NB4 (cell line): ENCODE data around the gene PEG3.
"Not testable (repeated sequence)": the region's sequence is repeated elsewhere in the genome, so short reads cannot be mapped to it uniquely, and the experiment has no call there.

Experiments used
- DNase-seq: peaks from one replicate; pipeline ENCODE4 v3.0.0; 2010; ENCODE audit warnings: low read depth
- H3K4me3 ChIP-seq: one replicate; pipeline ENCODE4 v1.5.1; 2011; ENCODE audit warnings: mild to moderate bottlenecking, low read depth, low read length, moderate library complexity
- CTCF ChIP-seq: IDR thresholded peaks from one replicate; pipeline ENCODE4 v1.5.1; 2012; ENCODE audit warnings: low read depth, low read length
- MAX ChIP-seq: IDR thresholded peaks from 2 replicates; pipeline ENCODE4 v1.6.1; 2011; ENCODE audit warnings: low read depth, low read length
- MYC ChIP-seq: IDR thresholded peaks from 2 replicates; pipeline ENCODE4 v1.6.1; 2011; ENCODE audit warnings: low read depth, low read length
- POLR2A ChIP-seq: IDR thresholded peaks from 2 replicates; pipeline ENCODE4 v1.6.1; 2011; ENCODE audit warnings: mild to moderate bottlenecking; ENCODE audit not compliant: insufficient read length; ENCODE audit errors: extremely low read depth

Gene PEG3

GRCh38 chr19:56864443-56865125 is 24.1 kb upstream of the PEG3 start:
- TF ChIP-seq MAX = no peak
- TF ChIP-seq POLR2A = no peak
- no peak for TF ChIP-seq MYC
- no peak for TF ChIP-seq CTCF
- DNase-seq = no peak
- H3K4me3 ChIP-seq = no peak overlapping the region

- TF ChIP-seq MAX (no peak), POLR2A (no peak), CTCF (no peak), MYC (no peak)
- no peak overlapping the region for H3K4me3 ChIP-seq
- DNase-seq = no peak
These were observed 22.2 kb upstream of the PEG3 start for GRCh38 chr19:56862741-56863140.

- DNase-seq, H3K4me3 ChIP-seq: not testable (repeated sequence)
These were observed 19.9 kb upstream of the PEG3 start for GRCh38 chr19:56860409-56860808.

- TF ChIP-seq MYC = no peak
- no peak for TF ChIP-seq MAX
- no peak for TF ChIP-seq CTCF
- no peak for TF ChIP-seq POLR2A
- no peak for DNase-seq
- H3K4me3 ChIP-seq = no peak overlapping the region
These were observed 17.5 kb upstream of the PEG3 start for GRCh38 chr19:56858026-56858425.

- no peak overlapping the region for H3K4me3 ChIP-seq
- TF ChIP-seq MAX (no peak), MYC (no peak), POLR2A (no peak), CTCF (no peak)
These were observed 16.3 kb upstream of the PEG3 start for GRCh38 chr19:56856822-56857221.

GRCh38 chr19:56852361-56852760 is 11.8 kb upstream of the PEG3 start:
- not testable (repeated sequence) for H3K4me3 ChIP-seq, DNase-seq

More at GRCh38 chr19:56856822-56857221, 16.3 kb upstream of the PEG3 start:
- DNase-seq = no peak

GRCh38 chr19:56848166-56848565 is 7.6 kb upstream of the PEG3 start:
- H3K4me3 ChIP-seq = no peak overlapping the region

More at GRCh38 chr19:56848166-56848565, 7.6 kb upstream of the PEG3 start:
- no peak for TF ChIP-seq POLR2A
- no peak for TF ChIP-seq MYC
- no peak for DNase-seq
